DOHH2 (cell line): Measurements from ENCODE around the gene ACSF3.

Experiments
- H3F3A ChIP-seq: fragments of 200-600 bp; sonication (generic), shearing (Covaris generic); 2 replicates; pipeline ENCODE4 v1.6.0; 2016; ENCODE audit warnings: antibody characterized with exemption, mild to moderate bottlenecking; ENCODE audit not compliant: control insufficient read depth, insufficient read depth
- H3K27ac ChIP-seq: fragments of 200-600 bp; sonication (generic); 2 replicates; pipeline ENCODE4 v1.5.1; 2014; ENCODE audit warnings: low read depth, mild to moderate bottlenecking, low read length, moderate library complexity
- H3K27me3 ChIP-seq: fragments of 200-600 bp; sonication (generic); 2 replicates; pipeline ENCODE4 v1.6.1; 2014; ENCODE audit warnings: mild to moderate bottlenecking, low read length, mixed read lengths; ENCODE audit not compliant: control insufficient read depth
- H3K36me3 ChIP-seq: fragments of 200-600 bp; sonication (generic); 2 replicates; pipeline ENCODE4 v1.6.1; 2014; ENCODE audit warnings: mild to moderate bottlenecking, low read length, moderate library complexity, mixed read lengths; ENCODE audit not compliant: control insufficient read depth
- H3K4me1 ChIP-seq: fragments of 200-600 bp; sonication (generic); 2 replicates; pipeline ENCODE4 v1.6.1; 2014; ENCODE audit warnings: mild to moderate bottlenecking, low read length, mixed read lengths; ENCODE audit not compliant: control insufficient read depth
- H3K4me2 ChIP-seq: fragments of 200-600 bp; sonication (generic); 2 replicates; pipeline ENCODE4 v1.6.0; 2014; ENCODE audit warnings: mild to moderate bottlenecking, low read length, moderate library complexity
- H3K4me3 ChIP-seq: fragments of 200-600 bp; sonication (generic); 2 replicates; pipeline ENCODE4 v1.5.1; 2014; ENCODE audit warnings: mild to moderate bottlenecking, low read length, mixed read lengths
- H3K79me2 ChIP-seq: fragments of 200-600 bp; sonication (generic); 2 replicates; pipeline ENCODE4 v1.6.1; 2014; ENCODE audit warnings: mild to moderate bottlenecking, low read length, mixed read lengths; ENCODE audit not compliant: control insufficient read depth
- H3K9me2 ChIP-seq: fragments of 200-600 bp; sonication (generic); replicated peaks from 2 replicates; pipeline ENCODE4 v1.6.1; 2014; ENCODE audit warnings: mild to moderate bottlenecking, low read length, mixed read lengths; ENCODE audit not compliant: control insufficient read depth
- H3K9me3 ChIP-seq: fragments of 200-600 bp; sonication (generic); 2 replicates; pipeline ENCODE4 v1.6.1; 2014; ENCODE audit warnings: antibody characterized with exemption, low read length, mixed read lengths; ENCODE audit not compliant: control insufficient read depth, insufficient read depth
- H4K20me1 ChIP-seq: fragments of 200-600 bp; sonication (generic); 2 replicates; pipeline ENCODE4 v1.6.0; 2014; ENCODE audit warnings: low read depth, mild to moderate bottlenecking, antibody characterized with exemption, low read length, moderate library complexity; ENCODE audit not compliant: control insufficient read depth, insufficient read depth
- CTCF ChIP-seq: fragments of 200-600 bp; sonication (generic); IDR thresholded peaks from one replicate; pipeline ENCODE4 v1.5.1; 2014; ENCODE audit warnings: antibody characterized with exemption, mild to moderate bottlenecking, low read depth, low read length; ENCODE audit not compliant: poor library complexity, severe bottlenecking
- EZH2phosphoT487 ChIP-seq: fragments of 200-600 bp; sonication (generic); IDR thresholded peaks from 2 replicates; pipeline ENCODE4 v1.6.1; 2017; ENCODE audit warnings: borderline replicate concordance, mild to moderate bottlenecking, antibody characterized with exemption, low read length, moderate library complexity, mixed read lengths

ACSF3 gene

DNA sequence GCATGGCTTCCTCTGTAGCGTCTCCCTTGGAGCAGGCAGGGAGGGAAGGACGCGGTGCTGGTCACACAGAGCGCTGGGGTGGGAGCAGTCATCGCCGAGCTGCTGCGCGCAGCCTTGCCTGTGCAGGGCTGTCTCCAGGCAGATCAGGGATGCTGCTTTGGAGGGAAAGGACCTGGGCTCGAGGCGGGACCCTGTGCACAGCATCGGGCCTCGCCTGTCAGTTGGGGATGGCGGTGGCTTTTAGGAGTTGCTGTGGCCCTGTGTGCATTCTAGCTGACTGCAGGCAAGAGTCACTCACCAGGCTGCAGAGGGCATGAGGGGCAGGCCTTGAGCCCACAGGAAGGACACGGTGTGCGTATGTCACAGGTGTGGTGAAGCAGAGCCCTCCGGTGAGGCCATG, 10.1 kb downstream of the ACSF3 start:
- peaks cover 15% of the 10 kb centered on the region for H3K4me1 ChIP-seq
- no peak overlapping the region for H3K4me3 ChIP-seq
- H3K36me3 ChIP-seq, result peaks cover 97% of the 10 kb centered on the region
- no peak overlapping the region for H3K4me2 ChIP-seq
- no peaks in the 10 kb centered on the region for H3K9me3 ChIP-seq
- H3K27me3 ChIP-seq, result no peaks in the 10 kb centered on the region
- H3K27ac ChIP-seq, result no peak overlapping the region
- H3K79me2 ChIP-seq, result peaks cover 94% of the 10 kb centered on the region
- no peak for TF ChIP-seq CTCF
- no peak for TF ChIP-seq EZH2phosphoT487
- no peaks in the 10 kb centered on the region for H3K9me2 ChIP-seq
- H4K20me1 ChIP-seq, result peaks cover 7% of the 10 kb centered on the region
- peaks cover 1% of the 10 kb centered on the region for H3F3A ChIP-seq

DNA sequence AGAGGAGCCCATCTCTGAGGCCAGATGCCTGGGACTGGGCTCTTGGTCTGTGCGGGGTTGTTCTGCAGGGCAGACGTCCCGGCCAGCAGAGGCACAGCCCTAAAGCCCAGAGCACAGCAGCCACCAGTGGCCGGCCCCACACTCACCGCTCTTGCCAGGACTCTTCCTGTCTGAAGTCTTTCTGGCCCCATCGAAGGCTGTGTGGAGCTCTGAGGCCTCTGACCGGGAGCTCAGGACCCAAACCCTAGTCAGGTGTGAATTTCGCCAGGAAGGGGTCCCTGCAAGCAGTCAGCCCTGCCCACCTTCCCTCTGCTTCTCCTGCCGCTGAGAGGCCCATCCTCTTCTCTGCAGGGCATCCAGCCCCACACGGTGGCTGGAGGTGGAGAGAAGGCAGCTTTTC, 10.7 kb downstream of the ACSF3 start:
- Histone ChIP-seq H3K27ac (no peak overlapping the region), H3K4me1 (peaks cover 10% of the 10 kb centered on the region), H3K9me2 (no peaks in the 10 kb centered on the region), H3K36me3 (peaks cover 91% of the 10 kb centered on the region), H3K4me3 (no peak overlapping the region), H4K20me1 (peaks cover 3% of the 10 kb centered on the region; the same call in 1 of the 2 replicates), H3K79me2 (peaks cover 92% of the 10 kb centered on the region), H3K4me2 (no peak overlapping the region), H3K9me3 (no peaks in the 10 kb centered on the region), H3K27me3 (no peaks in the 10 kb centered on the region), H3F3A (no peaks in the 10 kb centered on the region; the same call in 1 of the 2 replicates)
- TF ChIP-seq CTCF (no peak), EZH2phosphoT487 (no peak)

- peaks cover 84% of the 10 kb centered on the region for H3K36me3 ChIP-seq
- no peak overlapping the region for H3K4me3 ChIP-seq
- no peak for TF ChIP-seq CTCF
- TF ChIP-seq EZH2phosphoT487, result no peak
- peaks cover 3% of the 10 kb centered on the region; the same call in 1 of the 2 replicates for H4K20me1 ChIP-seq
- H3K27me3 ChIP-seq, result no peaks in the 10 kb centered on the region
- H3F3A ChIP-seq, result peaks cover 4% of the 10 kb centered on the region; the same call in 1 of the 2 replicates
- H3K4me1 ChIP-seq, result peaks cover 2% of the 10 kb centered on the region
- no peaks in the 10 kb centered on the region for H3K9me2 ChIP-seq
- H3K79me2 ChIP-seq, result peaks cover 89% of the 10 kb centered on the region
- H3K27ac ChIP-seq, result no peak overlapping the region
- H3K9me3 ChIP-seq, result no peaks in the 10 kb centered on the region
- H3K4me2 ChIP-seq, result no peak overlapping the region
These were observed 11.4 kb downstream of the ACSF3 start for GRCh38 chr16:89104930-89105571.
